A673 (cell line): Measurements from ENCODE around the gene HMHB1.

Experiments
- EZH2 ChIP-seq: fragments of 200-600 bp; sonication (generic); IDR thresholded peaks from 2 replicates; pipeline ENCODE4 v1.6.1; 2017; ENCODE audit warnings: borderline replicate concordance, low read depth, mild to moderate bottlenecking, mixed read lengths, antibody characterized with exemption, low read length; ENCODE audit not compliant: poor library complexity, severe bottlenecking
- TF ChIP-seq, protein P1 (sequence below): fragments of 300-800, 200-600 bp; sonication (generic); conservative IDR thresholded peaks from 2 replicates; pipeline ENCODE4 v1.5.1; 2017; ENCODE audit warnings: low read depth, mild to moderate bottlenecking, antibody characterized with exemption, low read length, moderate library complexity, mixed read lengths

DNA sequence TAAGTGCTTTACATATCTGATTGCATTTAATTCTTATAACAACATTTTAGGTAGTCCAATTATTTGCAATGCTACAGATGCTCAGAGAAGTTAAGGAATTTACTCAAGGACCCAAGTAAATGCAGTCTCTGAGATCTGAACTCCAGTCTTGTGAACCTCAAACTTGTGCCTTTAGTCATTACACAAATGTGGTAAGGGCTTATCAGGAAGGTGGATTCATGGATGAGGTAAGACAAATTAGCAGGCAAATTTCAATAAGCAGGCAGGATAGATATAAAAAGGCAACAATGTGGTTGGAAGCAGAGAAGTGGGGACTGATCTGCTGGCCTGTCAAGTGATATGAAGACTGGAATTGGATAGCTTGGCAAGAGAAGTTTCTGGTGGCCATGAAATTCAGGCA, 29.5 kb downstream of the HMHB1 start:
- TF ChIP-seq, protein P1, sequence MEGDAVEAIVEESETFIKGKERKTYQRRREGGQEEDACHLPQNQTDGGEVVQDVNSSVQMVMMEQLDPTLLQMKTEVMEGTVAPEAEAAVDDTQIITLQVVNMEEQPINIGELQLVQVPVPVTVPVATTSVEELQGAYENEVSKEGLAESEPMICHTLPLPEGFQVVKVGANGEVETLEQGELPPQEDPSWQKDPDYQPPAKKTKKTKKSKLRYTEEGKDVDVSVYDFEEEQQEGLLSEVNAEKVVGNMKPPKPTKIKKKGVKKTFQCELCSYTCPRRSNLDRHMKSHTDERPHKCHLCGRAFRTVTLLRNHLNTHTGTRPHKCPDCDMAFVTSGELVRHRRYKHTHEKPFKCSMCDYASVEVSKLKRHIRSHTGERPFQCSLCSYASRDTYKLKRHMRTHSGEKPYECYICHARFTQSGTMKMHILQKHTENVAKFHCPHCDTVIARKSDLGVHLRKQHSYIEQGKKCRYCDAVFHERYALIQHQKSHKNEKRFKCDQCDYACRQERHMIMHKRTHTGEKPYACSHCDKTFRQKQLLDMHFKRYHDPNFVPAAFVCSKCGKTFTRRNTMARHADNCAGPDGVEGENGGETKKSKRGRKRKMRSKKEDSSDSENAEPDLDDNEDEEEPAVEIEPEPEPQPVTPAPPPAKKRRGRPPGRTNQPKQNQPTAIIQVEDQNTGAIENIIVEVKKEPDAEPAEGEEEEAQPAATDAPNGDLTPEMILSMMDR, result no peak
- no peak for TF ChIP-seq EZH2
